ENCODE data around the gene DIPK1C. TPM values are rescaled to one million over a fixed set of nuclear protein-coding genes. Genes with fewer than 3 reads are reported as not detected.

Gene DIPK1C
- total and polyA plus RNA-seq, 2 experiments from 2014 or later: 0.07 TPM; not detected in 1

GRCh38 chr18:74480149-74480651, 23.1 kb upstream of the DIPK1C start:
- H3K9me3 Mint-ChIP-seq: no peaks in the 10 kb centered on the region
- H3K4me1 ChIP-seq (ENCODE audit: insufficient read depth): no peaks in the 10 kb centered on the region
- no peaks in the 10 kb centered on the region for H3K27me3 ChIP-seq (ENCODE audit: insufficient read depth)
- H3K27me3 Mint-ChIP-seq (ENCODE audit: insufficient read depth, low read depth, poor library complexity): peaks cover 2% of the 10 kb centered on the region
- H3K79me2 ChIP-seq (replicated peaks; ENCODE audit: insufficient read depth): no peaks in the 10 kb centered on the region
- no peaks in the 10 kb centered on the region for H3F3A ChIP-seq (replicated peaks; ENCODE audit: low read depth)
- no peaks in the 10 kb centered on the region for H3K9me2 ChIP-seq (ENCODE audit: insufficient read depth)
- no peaks in the 10 kb centered on the region for H4K20me1 ChIP-seq (replicated peaks; ENCODE audit: insufficient read depth)
- TF ChIP-seq ZNF462 (CRISPR knock-in tag; IDR thresholded peaks at IDR 0.05) (no peak), CREB1 (CRISPR knock-in tag; IDR thresholded peaks at IDR 0.05; ENCODE audit: low read depth) (no peak), EZH2 (IDR thresholded peaks at IDR 0.05; ENCODE audit: low read depth, unreplicated experiment) (no peak), NANOG (IDR thresholded peaks at IDR 0.05; ENCODE audit: borderline replicate concordance) (no peak), ETS1 (IDR thresholded peaks at IDR 0.05) (no peak), ZNF331 (CRISPR knock-in tag; IDR thresholded peaks at IDR 0.05; ENCODE audit: low read depth) (no peak), STAT1 (IDR thresholded peaks at IDR 0.05; ENCODE audit: unreplicated experiment) (no peak), JUNB (IDR thresholded peaks at IDR 0.05; ENCODE audit: unreplicated experiment) (no peak)
- TF ChIP-seq, protein P1, sequence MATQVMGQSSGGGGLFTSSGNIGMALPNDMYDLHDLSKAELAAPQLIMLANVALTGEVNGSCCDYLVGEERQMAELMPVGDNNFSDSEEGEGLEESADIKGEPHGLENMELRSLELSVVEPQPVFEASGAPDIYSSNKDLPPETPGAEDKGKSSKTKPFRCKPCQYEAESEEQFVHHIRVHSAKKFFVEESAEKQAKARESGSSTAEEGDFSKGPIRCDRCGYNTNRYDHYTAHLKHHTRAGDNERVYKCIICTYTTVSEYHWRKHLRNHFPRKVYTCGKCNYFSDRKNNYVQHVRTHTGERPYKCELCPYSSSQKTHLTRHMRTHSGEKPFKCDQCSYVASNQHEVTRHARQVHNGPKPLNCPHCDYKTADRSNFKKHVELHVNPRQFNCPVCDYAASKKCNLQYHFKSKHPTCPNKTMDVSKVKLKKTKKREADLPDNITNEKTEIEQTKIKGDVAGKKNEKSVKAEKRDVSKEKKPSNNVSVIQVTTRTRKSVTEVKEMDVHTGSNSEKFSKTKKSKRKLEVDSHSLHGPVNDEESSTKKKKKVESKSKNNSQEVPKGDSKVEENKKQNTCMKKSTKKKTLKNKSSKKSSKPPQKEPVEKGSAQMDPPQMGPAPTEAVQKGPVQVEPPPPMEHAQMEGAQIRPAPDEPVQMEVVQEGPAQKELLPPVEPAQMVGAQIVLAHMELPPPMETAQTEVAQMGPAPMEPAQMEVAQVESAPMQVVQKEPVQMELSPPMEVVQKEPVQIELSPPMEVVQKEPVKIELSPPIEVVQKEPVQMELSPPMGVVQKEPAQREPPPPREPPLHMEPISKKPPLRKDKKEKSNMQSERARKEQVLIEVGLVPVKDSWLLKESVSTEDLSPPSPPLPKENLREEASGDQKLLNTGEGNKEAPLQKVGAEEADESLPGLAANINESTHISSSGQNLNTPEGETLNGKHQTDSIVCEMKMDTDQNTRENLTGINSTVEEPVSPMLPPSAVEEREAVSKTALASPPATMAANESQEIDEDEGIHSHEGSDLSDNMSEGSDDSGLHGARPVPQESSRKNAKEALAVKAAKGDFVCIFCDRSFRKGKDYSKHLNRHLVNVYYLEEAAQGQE (IDR thresholded peaks at IDR 0.05; ENCODE audit: unreplicated experiment): no peak
- peaks cover 10% of the 10 kb centered on the region; the same call in 2 of the 3 replicates for H3K4me1 Mint-ChIP-seq
- no peaks in the 10 kb centered on the region for H3K36me3 Mint-ChIP-seq (ENCODE audit: low read depth)
- H3K27ac Mint-ChIP-seq: no peak overlapping the region
- H3K4me2 ChIP-seq: no peak overlapping the region
- H3K27ac ChIP-seq (ENCODE audit: low read depth): no peak overlapping the region
- H3K36me3 ChIP-seq (ENCODE audit: insufficient read depth): no peaks in the 10 kb centered on the region
- ATAC-seq: no peak
- no peak overlapping the region; the same call in 1 of the 2 replicates for H2AFZ ChIP-seq
- DNase-seq (ENCODE audit: low spot score): no peak
- H3K4me3 Mint-ChIP-seq: no peak overlapping the region
- no peak overlapping the region for H3K4me3 ChIP-seq
